ENCODE results near the gene SCN9A. TPM values are rescaled to one million over a fixed set of nuclear protein-coding genes. Genes with fewer than 3 reads are reported as not detected.

Gene SCN9A
- total RNA-seq: 5.5 TPM

GRCh38 chr2:166375736-166376487 lies at the start of gene SCN9A:
TSS of gene SCN9A (minus strand) at chr2:166375944. CDS start at chr2:166311756, 64,188 bp downstream.
- peak within 1 kb of the TSS; percentile 51 to 54 for H3K27ac ChIP-seq
- H3K4me3 ChIP-seq: peak within 1 kb of the TSS; percentile 65 to 70
- peak in 1 of 2 donors; percentile 77 for DNase-seq (ENCODE audit: low spot score in 2 of 2)
- no peak for TF ChIP-seq CTCF (IDR thresholded peaks at IDR 0.05)
- no peaks in the 10 kb centered on the region for H3K9me3 ChIP-seq
- H3K36me3 ChIP-seq: no peaks in the 10 kb centered on the region
- peaks cover 0 to 4% of the 10 kb centered on the region in 2 donors for H3K4me1 ChIP-seq
- intact Hi-C loops (cut with DNase I): loop anchor here (5.0 kb wide), 1 partner anchor 419 kb away; no protein-coding TSS in a partner anchor
- no peaks in the 10 kb centered on the region for H3K27me3 ChIP-seq

GRCh38 chr2:166424841-166425240 lies 49.1 kb upstream of the SCN9A start:
- no peak for DNase-seq (ENCODE audit: low spot score in 2 of 2)
- no peaks in the 10 kb centered on the region for H3K27me3 ChIP-seq
- no peaks in the 10 kb centered on the region for H3K36me3 ChIP-seq
- no peaks in the 10 kb centered on the region for H3K4me1 ChIP-seq
- H3K9me3 ChIP-seq: no peaks in the 10 kb centered on the region
- TF ChIP-seq CTCF (IDR thresholded peaks at IDR 0.05): no peak
- intact Hi-C loops (cut with DNase I): no loop called here
- H3K4me3 ChIP-seq: no peak overlapping the region
- H3K27ac ChIP-seq: no peak overlapping the region

GRCh38 chr2:166419616-166419934 lies 43.8 kb upstream of the SCN9A start:
- Histone ChIP-seq H3K36me3 (no peaks in the 10 kb centered on the region), H3K9me3 (no peaks in the 10 kb centered on the region), H3K4me1 (no peaks in the 10 kb centered on the region), H3K4me3 (no peak overlapping the region), H3K27ac (no peak overlapping the region), H3K27me3 (no peaks in the 10 kb centered on the region)
- intact Hi-C loops (cut with DNase I): no loop called here
- DNase-seq (ENCODE audit: low spot score in 2 of 2): no peak
- peak in 1 of 3 experiments; percentile 6 for TF ChIP-seq CTCF (IDR thresholded peaks at IDR 0.05)

GRCh38 chr2:166418853-166419615 lies 43.3 kb upstream of the SCN9A start:
- Histone ChIP-seq H3K9me3 (no peaks in the 10 kb centered on the region), H3K36me3 (no peaks in the 10 kb centered on the region), H3K27ac (no peak overlapping the region), H3K4me1 (no peaks in the 10 kb centered on the region), H3K4me3 (no peak overlapping the region), H3K27me3 (no peaks in the 10 kb centered on the region)
- intact Hi-C loops (cut with DNase I): no loop called here
- no peak for TF ChIP-seq CTCF (IDR thresholded peaks at IDR 0.05)
- DNase-seq (ENCODE audit: low spot score in 2 of 2): no peak

GRCh38 chr2:166417669-166418068 lies 41.9 kb upstream of the SCN9A start:
- DNase-seq (ENCODE audit: low spot score in 2 of 2): no peak
- Histone ChIP-seq H3K27me3 (no peaks in the 10 kb centered on the region), H3K4me1 (no peaks in the 10 kb centered on the region), H3K4me3 (no peak overlapping the region), H3K36me3 (no peaks in the 10 kb centered on the region), H3K9me3 (no peaks in the 10 kb centered on the region), H3K27ac (no peak overlapping the region)
- intact Hi-C loops (cut with DNase I): no loop called here
- no peak for TF ChIP-seq CTCF (IDR thresholded peaks at IDR 0.05)

All from ascending aorta (tissue), 2 donors.